ENCODE results near the gene GMDS. TPM values are rescaled to one million over a fixed set of nuclear protein-coding genes. Genes with fewer than 3 reads are reported as not detected.
"Not testable (repeated sequence)": the region's sequence is repeated elsewhere in the genome, so short reads cannot be mapped to it uniquely, and the experiment has no call there.

GMDS gene
- total RNA-seq, 1 donor from 2014 or later = 5.3 TPM

DNA sequence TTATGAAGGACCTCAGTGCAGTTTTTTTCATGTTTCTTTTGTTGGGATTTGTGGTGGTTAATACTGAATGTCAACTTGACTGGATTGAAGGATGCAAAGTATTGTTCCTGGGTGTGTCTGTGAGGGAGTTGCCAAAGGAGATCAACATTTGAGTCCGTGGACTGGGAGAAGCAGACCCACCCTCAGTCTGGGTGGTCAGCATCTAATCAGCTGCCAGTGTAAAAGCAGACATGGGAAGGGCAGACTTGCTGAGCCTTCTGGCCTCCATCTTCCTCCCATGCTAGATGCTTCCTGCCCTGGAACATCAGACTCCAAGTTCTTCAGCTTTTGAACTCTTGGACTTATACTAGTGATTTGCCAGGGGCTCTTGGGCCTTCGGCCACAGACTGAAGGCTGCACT, 553.6 kb downstream of the GMDS start:
- DNase-seq (ENCODE audit: missing footprints); intact Hi-C loops (cut with DNase I); ATAC-seq: not testable (repeated sequence)

DNA sequence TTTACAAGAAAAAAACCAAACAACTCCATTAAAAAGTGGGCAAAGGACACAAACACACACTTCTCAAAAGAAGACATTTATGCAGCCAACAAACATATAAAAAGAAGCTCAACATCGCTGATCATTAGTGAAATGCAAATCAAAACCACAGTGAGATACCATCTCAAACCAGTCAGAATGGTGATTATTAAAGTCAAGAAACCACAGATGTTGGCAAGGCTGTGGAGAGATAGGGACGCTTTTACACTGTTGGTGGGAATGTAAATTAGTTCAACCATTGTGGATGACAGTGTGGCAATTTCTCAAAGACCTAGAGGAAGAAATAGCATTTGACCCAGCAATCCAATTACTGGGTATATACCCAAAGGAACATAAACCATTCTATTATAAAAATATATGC, 554.7 kb downstream of the GMDS start:
- DNase-seq (ENCODE audit: missing footprints); intact Hi-C loops (cut with DNase I); ATAC-seq: not testable (repeated sequence)

DNA sequence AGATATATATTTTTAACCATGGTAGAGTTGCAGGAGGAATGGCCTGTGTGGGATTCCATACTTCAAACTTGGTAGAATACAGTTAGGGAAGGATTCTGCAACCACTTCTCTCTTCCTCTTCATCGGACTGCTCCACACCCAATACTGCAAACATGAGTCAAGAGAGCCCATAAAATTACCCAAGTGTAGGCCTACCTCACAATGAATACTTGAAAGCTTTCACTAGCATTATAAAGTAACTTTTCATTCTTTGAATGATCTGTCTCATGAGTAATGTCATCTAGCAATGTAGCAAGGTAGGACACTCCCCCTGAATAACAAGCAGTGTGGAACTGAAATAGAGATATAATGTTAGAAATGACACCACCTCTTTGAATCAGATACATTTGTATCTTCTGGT, 556.3 kb downstream of the GMDS start:
- no peak for ATAC-seq
- intact Hi-C loops (cut with DNase I) = no loop called here
- no peak for DNase-seq (ENCODE audit: missing footprints)

DNA sequence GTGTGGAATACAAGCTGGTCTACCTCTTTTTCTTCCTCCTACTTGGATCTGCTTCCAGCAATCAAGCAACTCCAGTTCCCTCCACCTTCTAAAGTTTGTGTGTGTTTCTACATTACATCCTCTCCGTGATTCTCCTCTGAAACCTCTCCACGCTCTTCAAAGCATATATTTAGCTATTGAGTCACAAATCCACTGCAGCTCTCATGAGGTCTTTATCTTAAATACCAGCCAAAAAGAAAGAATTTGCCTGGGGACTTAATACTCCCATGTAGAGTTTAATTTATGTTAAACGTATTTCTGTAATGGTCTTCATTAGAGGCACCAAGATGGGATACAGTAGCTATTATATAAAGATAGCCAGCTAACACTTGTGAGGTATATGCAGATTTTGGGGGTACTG, 557.0 kb downstream of the GMDS start:
- ATAC-seq (no peak), DNase-seq (ENCODE audit: missing footprints) (no peak)
- intact Hi-C loops (cut with DNase I) = no loop called here

DNA sequence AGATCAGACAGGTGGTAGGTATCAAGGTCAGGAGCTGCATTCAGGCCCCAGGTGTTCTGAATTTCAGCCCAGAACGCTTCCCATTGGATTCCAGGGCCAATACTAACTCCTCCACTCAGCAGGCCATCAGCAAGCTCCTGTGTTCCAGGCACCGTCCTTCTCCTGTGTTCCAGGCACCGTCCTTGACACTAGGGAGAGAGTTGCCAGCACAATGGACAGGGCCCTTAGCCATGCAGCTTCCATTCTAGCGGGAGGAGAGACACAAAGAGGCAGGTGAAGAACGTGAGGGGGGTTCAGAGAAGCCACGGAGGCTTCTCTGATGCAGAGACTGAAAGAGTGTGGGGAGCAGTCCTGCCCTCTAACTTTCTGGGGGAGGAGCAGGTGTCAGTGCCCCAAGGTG, 558.0 kb downstream of the GMDS start:
- ATAC-seq (no peak), DNase-seq (ENCODE audit: missing footprints) (no peak)
- intact Hi-C loops (cut with DNase I) = no loop called here

DNA sequence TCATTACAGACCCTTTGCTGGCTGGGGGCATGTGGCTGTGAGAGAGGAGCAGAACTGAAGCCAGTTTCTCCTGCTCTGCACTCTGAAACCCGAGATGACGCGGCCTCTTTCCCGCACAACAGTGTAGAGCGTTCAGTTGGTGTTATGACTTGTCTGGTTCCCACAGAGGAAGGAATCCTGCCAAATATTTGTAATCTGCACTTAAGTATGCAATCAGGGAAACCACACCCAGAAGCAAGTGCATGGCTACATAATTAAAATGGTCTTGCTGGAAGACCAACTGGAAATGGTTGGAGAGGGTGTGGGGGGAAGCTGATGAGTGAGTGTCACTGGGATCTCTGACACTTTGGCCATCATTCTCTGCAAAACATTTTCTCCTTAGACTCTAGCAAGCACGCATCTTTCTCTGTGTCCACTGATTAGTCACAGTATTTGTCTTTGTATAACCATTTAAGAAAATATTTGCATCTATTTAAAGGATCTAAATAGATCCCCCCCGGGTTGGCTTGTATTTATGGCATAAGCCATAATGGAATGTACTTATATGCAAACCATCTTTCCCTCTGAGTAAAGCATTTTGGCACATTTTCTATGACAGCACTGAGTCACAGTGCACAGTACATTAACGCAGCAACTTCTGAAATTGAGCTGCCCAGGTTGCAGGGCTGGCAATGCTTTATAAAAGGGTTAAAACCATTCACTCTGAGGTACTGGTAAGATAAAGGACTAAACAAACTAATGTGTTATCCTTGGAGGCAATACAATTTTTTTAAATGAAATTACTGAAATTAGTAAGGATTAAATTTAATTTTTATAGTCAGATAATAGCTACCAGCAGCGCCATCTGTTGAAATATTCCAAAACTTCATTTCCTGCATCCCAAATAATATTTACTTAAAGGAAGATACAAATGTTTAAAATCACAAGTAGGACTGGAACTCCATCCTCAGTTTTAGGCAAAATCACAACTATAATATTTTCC, 559.0 kb downstream of the GMDS start:
- no peak for DNase-seq (ENCODE audit: missing footprints)
- intact Hi-C loops (cut with DNase I) = no loop called here
- peak; percentile 34 for ATAC-seq

DNA sequence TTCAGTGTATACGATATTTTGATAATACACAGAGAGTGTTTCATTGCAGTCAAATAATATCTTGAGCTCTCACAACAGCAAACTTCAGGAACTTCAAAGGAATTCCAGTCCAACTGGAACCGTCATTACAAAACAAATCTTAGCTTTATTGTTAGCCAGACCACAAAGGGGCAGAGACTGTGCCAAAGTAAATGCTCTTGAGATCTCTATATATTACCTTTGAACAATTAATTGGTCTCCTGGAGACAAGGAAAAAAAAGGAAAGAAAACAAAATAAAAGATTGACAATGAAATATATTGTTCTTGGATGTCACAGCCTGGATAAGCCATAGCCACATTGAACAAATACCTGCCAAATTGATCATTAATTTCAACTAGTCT, 565.7 kb downstream of the GMDS start:
- intact Hi-C loops (cut with DNase I) = no loop called here
- DNase-seq (ENCODE audit: missing footprints) (no peak), ATAC-seq (no peak)

DNA sequence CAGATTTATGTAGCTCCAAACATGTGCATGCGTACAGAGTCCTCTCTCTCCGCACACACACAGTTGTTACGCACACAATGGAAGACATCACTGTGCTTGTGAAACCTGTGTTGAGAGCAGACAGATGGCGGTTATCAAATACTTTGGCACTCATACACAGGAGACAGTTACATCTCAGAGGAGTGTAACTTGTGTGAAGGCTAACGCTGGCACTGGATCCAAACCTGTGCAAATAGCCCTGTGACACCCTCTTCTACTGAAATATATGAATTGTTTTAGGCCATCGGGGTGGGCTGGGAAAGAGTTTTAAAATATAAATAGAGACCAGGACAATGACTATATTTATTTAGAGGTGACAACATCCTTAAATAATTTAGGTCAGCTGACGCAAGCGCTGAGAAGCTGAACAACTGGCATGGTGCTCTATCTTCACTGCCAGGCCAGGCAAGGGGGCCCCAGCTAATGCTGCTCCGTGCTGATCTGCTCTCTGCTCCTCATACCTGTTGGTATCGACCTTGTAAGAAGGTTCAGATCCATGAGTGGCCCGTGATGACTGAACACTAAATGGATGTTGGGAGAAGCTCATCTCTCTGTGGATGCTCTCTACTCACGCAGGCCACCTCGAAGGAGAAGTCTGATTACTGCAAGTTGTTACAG, 566.2 kb downstream of the GMDS start:
- peak; percentile 69 for DNase-seq (ENCODE audit: missing footprints)

DNA sequence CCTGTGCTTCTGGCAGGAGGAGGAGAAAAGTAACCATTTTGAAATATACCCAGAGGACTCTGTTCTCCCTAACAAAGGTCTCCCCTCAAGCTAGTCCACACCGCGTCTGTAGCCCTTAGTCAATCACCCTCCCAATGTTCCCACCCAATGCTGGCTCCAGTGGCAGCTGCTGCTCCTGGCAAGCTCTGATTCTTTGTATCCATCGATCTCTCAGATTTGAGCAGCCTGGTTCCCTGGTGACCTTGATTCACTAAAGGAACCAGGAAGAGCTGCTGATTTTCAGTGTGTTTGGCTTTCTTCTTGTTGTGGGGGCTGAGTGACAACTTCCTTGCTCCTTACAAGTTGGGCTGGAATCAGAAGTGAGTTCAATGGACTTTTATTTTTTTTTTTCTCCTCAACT, 567.2 kb downstream of the GMDS start:
- intact Hi-C loops (cut with DNase I) = no loop called here
- ATAC-seq (peak; percentile 47), DNase-seq (ENCODE audit: missing footprints) (no peak)

More for the DNA sequence above, 566.2 kb downstream of the GMDS start:
- peak; percentile 92 for ATAC-seq
- intact Hi-C loops (cut with DNase I) = no loop called here

DNA sequence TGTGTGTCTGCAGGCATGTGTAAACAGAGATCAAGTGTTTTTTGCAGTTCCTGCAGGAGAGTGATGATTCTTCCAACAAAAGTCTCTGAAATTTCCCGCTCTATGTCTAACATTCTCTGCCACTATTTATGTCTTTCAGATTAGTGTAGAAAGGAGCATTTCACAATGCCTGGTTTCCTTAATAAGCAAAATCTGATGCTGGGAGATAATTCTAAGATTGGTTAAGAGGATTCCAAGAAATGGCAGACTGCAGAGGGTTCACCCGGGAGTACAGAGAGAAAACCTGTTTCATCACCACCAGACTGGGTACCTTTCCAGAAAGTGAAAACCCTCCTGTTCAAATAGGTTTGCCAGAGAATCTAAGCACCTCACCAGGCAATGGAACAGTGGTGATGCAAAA, 573.0 kb downstream of the GMDS start:
- ATAC-seq (no peak), DNase-seq (ENCODE audit: missing footprints) (no peak)
- intact Hi-C loops (cut with DNase I) = no loop called here

DNA sequence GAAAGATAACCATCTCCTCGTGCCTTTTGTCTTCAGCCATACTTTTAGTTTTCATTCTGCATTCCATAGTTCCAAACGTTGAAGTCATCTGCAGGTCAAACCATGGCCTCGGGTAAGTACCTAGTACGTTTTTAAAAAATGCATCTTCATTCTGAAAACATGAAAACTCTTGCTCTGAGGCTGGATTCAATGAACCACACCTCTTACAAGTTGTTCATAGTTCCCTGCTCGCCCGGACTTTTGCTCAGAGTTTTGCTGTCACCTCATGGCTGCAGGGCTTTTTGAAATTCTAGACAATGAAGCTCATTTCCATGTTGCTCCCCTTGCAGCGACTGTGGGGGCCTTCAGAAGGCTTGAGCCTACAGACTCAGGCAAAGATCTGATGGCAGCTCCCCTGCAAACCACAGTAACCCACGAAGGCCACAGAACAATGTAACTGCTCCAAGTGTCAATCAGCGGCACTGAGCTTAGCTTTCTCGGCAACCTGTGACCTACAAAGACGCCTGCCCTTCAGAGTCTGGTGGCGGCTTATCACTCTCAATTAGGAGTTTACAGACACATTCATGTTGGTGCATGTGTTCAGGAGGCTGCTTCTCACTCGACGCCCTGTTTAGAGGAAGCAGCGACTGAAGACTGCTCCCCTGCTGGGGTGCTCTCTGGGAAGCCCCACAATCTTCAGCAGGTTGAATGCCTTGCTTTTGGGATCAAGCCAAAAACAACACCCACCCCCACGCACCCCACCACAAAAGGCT, 574.5 kb downstream of the GMDS start:
- DNase-seq (ENCODE audit: missing footprints) (no peak), ATAC-seq (no peak)
- intact Hi-C loops (cut with DNase I) = no loop called here

DNA sequence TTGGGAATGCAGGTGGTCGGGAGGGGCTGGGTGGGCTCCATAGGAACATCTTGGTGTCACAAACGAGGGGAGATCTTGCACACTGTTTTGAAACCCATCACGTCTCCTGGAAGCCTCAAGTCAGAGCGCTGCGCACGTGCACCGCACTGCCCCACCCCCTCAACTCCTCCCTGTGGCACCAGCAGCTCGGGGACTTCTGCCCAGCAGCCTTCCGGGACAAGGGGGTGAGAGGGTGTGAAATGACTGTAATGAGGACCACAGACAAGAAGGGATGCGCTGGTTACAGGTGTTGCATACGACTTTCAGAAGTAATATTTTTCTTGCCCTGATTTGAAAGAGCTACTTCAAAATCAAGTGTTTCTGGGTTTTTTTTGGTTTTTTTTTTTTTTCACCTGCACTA, 575.4 kb downstream of the GMDS start:
- DNase-seq (ENCODE audit: missing footprints) (no peak), ATAC-seq (no peak)
- intact Hi-C loops (cut with DNase I) = no loop called here

DNA sequence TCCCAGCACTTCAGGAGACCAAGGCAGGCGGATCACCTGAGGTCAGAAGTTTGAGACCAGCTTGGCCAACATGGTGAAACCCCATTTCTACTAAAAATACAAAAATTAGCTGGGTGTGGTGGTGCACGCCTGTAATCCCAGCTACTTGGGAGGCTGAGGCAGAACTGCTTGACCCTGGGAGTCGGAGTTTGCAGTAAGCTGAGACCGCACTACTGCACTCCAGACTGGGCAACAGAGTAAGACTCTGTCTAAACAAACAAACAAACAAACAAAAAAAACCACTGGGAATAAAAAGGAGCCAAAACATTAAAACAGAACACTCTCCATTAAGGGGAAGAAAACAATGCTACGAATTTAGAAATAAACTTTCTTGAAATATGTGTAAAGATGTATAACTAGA, 576.9 kb downstream of the GMDS start:
- DNase-seq (ENCODE audit: missing footprints); ATAC-seq: not testable (repeated sequence)

DNA sequence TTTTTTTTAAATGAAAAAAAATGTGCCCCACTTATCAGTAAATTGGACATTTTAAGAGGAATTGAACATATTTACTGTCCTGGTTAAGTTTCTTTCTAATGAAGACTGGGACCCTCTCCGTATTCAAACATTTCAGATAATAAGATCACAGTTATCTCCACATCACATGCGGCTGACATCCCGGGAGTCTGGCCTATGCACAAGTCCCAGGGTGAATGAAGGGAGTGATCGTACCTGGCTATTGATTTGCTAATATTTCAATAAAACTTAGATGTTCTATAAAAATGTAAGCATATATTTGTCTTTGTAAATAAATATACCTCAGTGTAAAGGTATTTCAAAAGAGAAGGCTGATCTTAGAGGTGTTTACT, 577.6 kb downstream of the GMDS start:
- DNase-seq (ENCODE audit: missing footprints) (no peak), ATAC-seq (no peak)
- intact Hi-C loops (cut with DNase I) = no loop called here

More for the DNA sequence above, 576.9 kb downstream of the GMDS start:
- intact Hi-C loops (cut with DNase I) = not testable (repeated sequence)

DNA sequence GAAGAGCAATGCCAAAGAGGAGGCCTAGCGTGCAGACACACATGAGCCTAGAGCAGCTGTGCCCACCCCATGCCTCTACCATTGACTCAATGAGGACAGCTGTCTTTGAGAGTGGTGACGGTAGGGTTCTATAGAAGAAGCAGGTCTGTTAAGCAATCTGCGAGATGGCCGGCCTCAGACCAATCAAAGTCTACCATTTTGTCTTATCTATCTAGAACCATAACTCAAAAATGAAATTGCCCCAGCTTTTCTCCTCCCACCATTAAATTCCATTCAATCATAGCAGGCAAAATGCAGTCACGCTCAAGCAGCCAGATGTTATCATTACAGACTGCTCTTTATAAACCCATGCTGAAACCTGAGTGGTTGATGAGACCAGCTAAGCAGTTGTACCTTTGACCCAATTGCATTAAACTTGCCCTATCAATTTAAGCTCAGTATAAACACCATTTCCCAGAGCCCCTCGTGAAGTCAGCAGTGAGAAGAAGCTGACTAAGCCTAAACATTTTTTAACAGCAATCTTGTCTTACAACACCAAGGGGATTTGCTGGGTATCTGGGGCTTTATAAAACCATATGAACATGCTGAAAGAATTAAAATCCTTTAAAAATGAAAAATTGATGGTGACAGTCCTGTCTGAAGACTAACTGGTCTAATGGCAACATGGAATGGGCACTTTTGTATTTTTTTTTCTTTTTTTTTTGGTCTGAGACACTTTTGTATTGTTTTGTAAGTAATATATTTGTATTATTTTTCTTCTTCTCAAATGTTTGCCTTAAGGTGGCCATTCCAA, 578.2 kb downstream of the GMDS start:
- no peak for ATAC-seq
- intact Hi-C loops (cut with DNase I) = no loop called here

DNA sequence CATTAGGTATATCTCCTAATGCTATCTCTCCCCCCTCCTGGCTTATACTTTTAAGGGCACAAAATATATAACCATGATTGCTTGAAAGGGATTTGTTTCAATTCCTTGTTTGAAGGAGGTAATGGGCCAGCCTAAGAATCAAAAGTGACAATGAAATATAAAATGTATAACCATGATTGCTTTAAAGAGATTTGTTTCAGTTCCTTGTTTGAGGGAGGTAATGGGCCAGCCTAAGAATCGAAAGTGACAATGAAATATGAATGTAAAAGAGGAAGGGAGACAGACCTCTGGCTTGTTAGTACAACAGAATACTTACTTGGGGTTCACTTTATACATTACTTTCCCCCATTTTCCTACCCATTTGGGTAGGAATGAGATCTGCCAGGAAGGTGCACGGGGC, 580.2 kb downstream of the GMDS start:
- ATAC-seq (no peak), DNase-seq (ENCODE audit: missing footprints) (no peak)
- intact Hi-C loops (cut with DNase I) = no loop called here

More for the DNA sequence above, 578.2 kb downstream of the GMDS start:
- no peak for DNase-seq (ENCODE audit: missing footprints)

DNA sequence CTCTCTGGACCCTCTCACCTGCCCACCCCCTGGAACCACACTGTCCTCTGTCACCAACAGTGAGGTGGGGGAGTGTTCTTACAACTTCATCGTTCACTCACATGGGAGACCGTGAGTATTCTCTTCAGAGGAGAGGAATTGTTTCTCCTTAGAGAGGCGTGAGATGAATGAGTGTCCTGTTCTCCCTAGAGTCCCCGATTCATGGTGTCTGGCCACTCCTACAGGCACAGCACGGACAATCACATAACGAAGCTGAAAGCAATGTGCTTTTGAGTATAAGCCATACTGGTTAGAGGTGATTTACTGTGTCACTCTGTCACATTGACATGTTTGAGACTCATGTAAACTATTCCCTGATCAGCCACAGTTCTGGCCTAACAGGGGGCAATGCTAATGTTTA, 581.1 kb downstream of the GMDS start:
- intact Hi-C loops (cut with DNase I) = no loop called here
- no peak for ATAC-seq
- no peak for DNase-seq (ENCODE audit: missing footprints)

DNA sequence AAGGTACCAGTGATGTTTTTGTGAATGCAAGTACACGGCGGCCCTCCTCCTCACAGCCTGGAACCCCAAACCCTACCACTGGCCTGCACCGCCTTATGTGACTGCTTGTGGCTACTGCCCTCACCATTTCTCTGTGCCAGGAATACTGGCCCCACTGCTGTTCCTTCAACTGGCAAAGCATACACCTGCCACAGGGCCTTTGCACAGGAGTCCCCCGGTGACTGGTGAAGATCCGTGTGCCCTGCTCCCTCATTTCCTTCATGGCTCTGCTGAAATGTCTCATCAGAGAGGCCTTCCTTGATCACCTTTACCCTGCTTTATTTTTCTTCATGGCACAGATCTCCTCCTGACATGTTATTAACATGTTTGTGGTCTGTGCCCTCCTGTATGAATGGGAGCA, 581.9 kb downstream of the GMDS start:
- intact Hi-C loops (cut with DNase I) = no loop called here
- DNase-seq (ENCODE audit: missing footprints) (no peak), ATAC-seq (no peak)

DNA sequence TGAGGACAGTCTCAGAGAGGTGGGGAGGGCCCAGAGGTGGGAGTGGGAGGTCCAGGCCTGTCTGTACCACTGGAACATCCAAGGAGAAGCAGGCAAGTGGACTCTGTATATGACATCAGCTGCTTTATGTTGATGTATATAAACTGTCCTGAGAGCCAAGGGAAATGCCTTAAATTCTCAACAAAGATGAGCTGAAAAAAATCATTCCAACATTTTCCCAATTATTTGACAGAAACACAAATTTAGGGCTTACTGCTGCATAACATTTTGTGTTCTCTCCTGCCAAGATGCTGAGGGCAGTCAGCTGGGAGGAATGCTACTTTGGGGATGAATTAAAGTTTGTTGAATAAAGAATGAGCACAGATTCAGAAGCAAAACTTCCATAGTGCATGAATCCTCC, 582.9 kb downstream of the GMDS start:
- DNase-seq (ENCODE audit: missing footprints) (no peak), ATAC-seq (no peak)
- intact Hi-C loops (cut with DNase I) = no loop called here

All from Right ventricle myocardium inferior (tissue), 1 donor.